ENCODE measurements around the gene BUB1.
"Not testable (repeated sequence)": the region's sequence is repeated elsewhere in the genome, so short reads cannot be mapped to it uniquely, and the experiment has no call there.

The BUB1 gene

GRCh38 chr2:110653861-110654260 lies 24.0 kb downstream of the BUB1 start:
- no peak for DNase-seq

- DNase-seq: no peak
These were observed 27.5 kb downstream of the BUB1 start for GRCh38 chr2:110650346-110650745.

- DNase-seq: no peak
These were observed 30.1 kb downstream of the BUB1 start for GRCh38 chr2:110647777-110648176.

GRCh38 chr2:110645616-110646015 lies 32.2 kb downstream of the BUB1 start:
- no peak for DNase-seq

GRCh38 chr2:110644357-110644756 lies 33.5 kb downstream of the BUB1 start:
- no peak for DNase-seq

GRCh38 chr2:110642360-110642759 lies 35.5 kb downstream of the BUB1 start:
- no peak for DNase-seq

GRCh38 chr2:110639972-110640371 lies 37.9 kb downstream of the BUB1 start:
- no peak for DNase-seq

- DNase-seq: no peak
These were observed 38.7 kb downstream of the BUB1 start for GRCh38 chr2:110638952-110639695.

GRCh38 chr2:110638004-110638403 lies 39.9 kb downstream of the BUB1 start:
- no peak for DNase-seq

- no peak for DNase-seq
These were observed 40.8 kb downstream of the BUB1 start for GRCh38 chr2:110637093-110637492.

GRCh38 chr2:110635949-110636628 lies 41.8 kb downstream of the BUB1 start:
- not testable (repeated sequence) for DNase-seq

- not testable (repeated sequence) for DNase-seq
These were observed 50.5 kb downstream of the BUB1 start for GRCh38 chr2:110627348-110627747.

GRCh38 chr2:110619326-110619939 lies 58.4 kb downstream of the BUB1 start:
- not testable (repeated sequence) for DNase-seq

GRCh38 chr2:110613927-110614326 lies 63.9 kb downstream of the BUB1 start:
- DNase-seq: not testable (repeated sequence)

- DNase-seq: not testable (repeated sequence)
These were observed 67.1 kb downstream of the BUB1 start for GRCh38 chr2:110610613-110611250.

GRCh38 chr2:110609843-110610612 lies 67.8 kb downstream of the BUB1 start:
- not testable (repeated sequence) for DNase-seq

- not testable (repeated sequence) for DNase-seq
These were observed 68.9 kb downstream of the BUB1 start for GRCh38 chr2:110608788-110609502.

GRCh38 chr2:110605057-110605456 lies 72.8 kb downstream of the BUB1 start:
- not testable (repeated sequence) for DNase-seq

GRCh38 chr2:110603917-110604591 lies 73.8 kb downstream of the BUB1 start:
- not testable (repeated sequence) for DNase-seq

GRCh38 chr2:110602139-110602538 lies 75.7 kb downstream of the BUB1 start:
- not testable (repeated sequence) for DNase-seq

- not testable (repeated sequence) for DNase-seq
These were observed 85.9 kb downstream of the BUB1 start for GRCh38 chr2:110591973-110592372.
